ENCODE results near the gene KLHL29. TPM values are rescaled to one million over a fixed set of nuclear protein-coding genes. Genes with fewer than 3 reads are reported as not detected.

The KLHL29 gene
- polyA plus RNA-seq, 3 donors = 0.03 TPM; not detected in 2

- Histone ChIP-seq H3K27ac (ENCODE audit: low read depth in 1 of 2, low read length in 2 of 2) (no peak overlapping the region), H3K9me3 (replicated peaks in 1 of 2; ENCODE audit: control insufficient read depth in 1 of 2, insufficient read depth in 1 of 2, low read length in 2 of 2) (no peaks in the 10 kb centered on the region), H3K36me3 (replicated peaks in 1 of 2; ENCODE audit: control insufficient read depth in 1 of 2, insufficient read depth in 2 of 2, low read length in 2 of 2) (no peaks in the 10 kb centered on the region), H3K4me3 (replicated peaks in 1 of 3; ENCODE audit: low read depth in 2 of 3, low read length in 3 of 3) (no peak overlapping the region), H3K4me2 (replicated peaks; ENCODE audit: extremely low read depth, low read length, poor library complexity, severe bottlenecking) (no peak overlapping the region), H3K27me3 (ENCODE audit: control insufficient read depth in 2 of 2, insufficient read depth in 2 of 2, low read length in 2 of 2) (peaks cover 0 to 2% of the 10 kb centered on the region in 2 donors), H3K79me2 (ENCODE audit: insufficient read depth, low read length) (no peaks in the 10 kb centered on the region), H3K9ac (ENCODE audit: insufficient read depth, low read length, poor library complexity, severe bottlenecking) (no peak overlapping the region), H4K20me1 (ENCODE audit: insufficient read depth, low read length) (no peaks in the 10 kb centered on the region), H3K4me1 (ENCODE audit: control insufficient read depth in 1 of 2, insufficient read depth in 2 of 2, low read length in 2 of 2) (peaks cover 6 to 7% of the 10 kb centered on the region in 2 donors), H2AFZ (ENCODE audit: insufficient read depth, low read depth, low read length, poor library complexity, severe bottlenecking) (no peak overlapping the region)
- no peak overlapping the region for H3K4me3 Mint-ChIP-seq
- peaks cover 6% of the 10 kb centered on the region for H3K4me1 Mint-ChIP-seq
- TF ChIP-seq CTCF (IDR thresholded peaks at IDR 0.05) = no peak
- H3K27ac Mint-ChIP-seq = no peak overlapping the region
- 80% methylated on average over 1 of the region's 8 CpGs for WGBS (ENCODE audit: insufficient coverage)
- H3K9me3 Mint-ChIP-seq = peaks cover 0 to 3% (median 0%) of the 10 kb centered on the region in 7 donors
- no peak for DNase-seq
- H3K36me3 Mint-ChIP-seq = no peaks in the 10 kb centered on the region
- H3K27me3 Mint-ChIP-seq (ENCODE audit: low read depth in 3 of 3) = peaks cover 17% of the 10 kb centered on the region in 3 donors
- intact Hi-C loops (cut with micrococcal nuclease) = no loop called here
These were observed 24.3 kb downstream of the KLHL29 start for GRCh38 chr2:23409248-23409647.

GRCh38 chr2:23410596-23410995 is 25.6 kb downstream of the KLHL29 start:
- intact Hi-C loops (cut with micrococcal nuclease) = no loop called here
- no peaks in the 10 kb centered on the region for H3K36me3 ChIP-seq (replicated peaks in 1 of 2; ENCODE audit: control insufficient read depth in 1 of 2, insufficient read depth in 2 of 2, low read length in 2 of 2)
- H3K4me1 ChIP-seq (ENCODE audit: control insufficient read depth in 1 of 2, insufficient read depth in 2 of 2, low read length in 2 of 2) = no peaks in the 10 kb centered on the region
- H3K4me2 ChIP-seq (replicated peaks; ENCODE audit: extremely low read depth, low read length, poor library complexity, severe bottlenecking) = no peak overlapping the region
- H3K79me2 ChIP-seq (ENCODE audit: insufficient read depth, low read length) = no peaks in the 10 kb centered on the region
- H3K27ac ChIP-seq (ENCODE audit: low read depth in 1 of 2, low read length in 2 of 2) = no peak overlapping the region
- H2AFZ ChIP-seq (ENCODE audit: insufficient read depth, low read depth, low read length, poor library complexity, severe bottlenecking) = no peak overlapping the region
- peaks cover 0 to 2% of the 10 kb centered on the region in 2 donors for H3K27me3 ChIP-seq (ENCODE audit: control insufficient read depth in 2 of 2, insufficient read depth in 2 of 2, low read length in 2 of 2)
- no peak for DNase-seq
- no peaks in the 10 kb centered on the region for H3K4me1 Mint-ChIP-seq
- no peaks in the 10 kb centered on the region for H3K36me3 Mint-ChIP-seq
- no peak overlapping the region for H3K4me3 ChIP-seq (replicated peaks in 1 of 3; ENCODE audit: low read depth in 2 of 3, low read length in 3 of 3)
- no peak overlapping the region for H3K9ac ChIP-seq (ENCODE audit: insufficient read depth, low read length, poor library complexity, severe bottlenecking)
- TF ChIP-seq CTCF (IDR thresholded peaks at IDR 0.05) = no peak
- no CpG with 5 or more reads among the region's 6 CpGs for WGBS (ENCODE audit: insufficient coverage)
- peaks cover 0 to under 1% (median 0%) of the 10 kb centered on the region in 7 donors for H3K9me3 Mint-ChIP-seq
- no peaks in the 10 kb centered on the region for H3K9me3 ChIP-seq (replicated peaks in 1 of 2; ENCODE audit: control insufficient read depth in 1 of 2, insufficient read depth in 1 of 2, low read length in 2 of 2)
- peak overlapping the region in 1 of 2 donors; percentile 26 for H3K4me3 Mint-ChIP-seq
- H4K20me1 ChIP-seq (ENCODE audit: insufficient read depth, low read length) = no peaks in the 10 kb centered on the region
- peaks cover 17 to 19% (median 17%) of the 10 kb centered on the region in 3 donors for H3K27me3 Mint-ChIP-seq (ENCODE audit: low read depth in 3 of 3)
- H3K27ac Mint-ChIP-seq = no peak overlapping the region
